DOHH2 (cell line): ENCODE results near the gene AFF2.

Experiments used
- H3F3A ChIP-seq: fragments of 200-600 bp; sonication (generic), shearing (Covaris generic); 2 replicates; pipeline ENCODE4 v1.6.0; 2016; ENCODE audit warnings: antibody characterized with exemption, mild to moderate bottlenecking; ENCODE audit not compliant: control insufficient read depth, insufficient read depth
- H3K27ac ChIP-seq: fragments of 200-600 bp; sonication (generic); 2 replicates; pipeline ENCODE4 v1.5.1; 2014; ENCODE audit warnings: low read depth, mild to moderate bottlenecking, low read length, moderate library complexity
- H3K27me3 ChIP-seq: fragments of 200-600 bp; sonication (generic); 2 replicates; pipeline ENCODE4 v1.6.1; 2014; ENCODE audit warnings: mild to moderate bottlenecking, low read length, mixed read lengths; ENCODE audit not compliant: control insufficient read depth
- H3K36me3 ChIP-seq: fragments of 200-600 bp; sonication (generic); 2 replicates; pipeline ENCODE4 v1.6.1; 2014; ENCODE audit warnings: mild to moderate bottlenecking, low read length, moderate library complexity, mixed read lengths; ENCODE audit not compliant: control insufficient read depth
- H3K4me1 ChIP-seq: fragments of 200-600 bp; sonication (generic); 2 replicates; pipeline ENCODE4 v1.6.1; 2014; ENCODE audit warnings: mild to moderate bottlenecking, low read length, mixed read lengths; ENCODE audit not compliant: control insufficient read depth
- H3K4me2 ChIP-seq: fragments of 200-600 bp; sonication (generic); 2 replicates; pipeline ENCODE4 v1.6.0; 2014; ENCODE audit warnings: mild to moderate bottlenecking, low read length, moderate library complexity
- H3K4me3 ChIP-seq: fragments of 200-600 bp; sonication (generic); 2 replicates; pipeline ENCODE4 v1.5.1; 2014; ENCODE audit warnings: mild to moderate bottlenecking, low read length, mixed read lengths
- H3K79me2 ChIP-seq: fragments of 200-600 bp; sonication (generic); 2 replicates; pipeline ENCODE4 v1.6.1; 2014; ENCODE audit warnings: mild to moderate bottlenecking, low read length, mixed read lengths; ENCODE audit not compliant: control insufficient read depth
- H3K9me2 ChIP-seq: fragments of 200-600 bp; sonication (generic); replicated peaks from 2 replicates; pipeline ENCODE4 v1.6.1; 2014; ENCODE audit warnings: mild to moderate bottlenecking, low read length, mixed read lengths; ENCODE audit not compliant: control insufficient read depth
- H3K9me3 ChIP-seq: fragments of 200-600 bp; sonication (generic); 2 replicates; pipeline ENCODE4 v1.6.1; 2014; ENCODE audit warnings: antibody characterized with exemption, low read length, mixed read lengths; ENCODE audit not compliant: control insufficient read depth, insufficient read depth
- H4K20me1 ChIP-seq: fragments of 200-600 bp; sonication (generic); 2 replicates; pipeline ENCODE4 v1.6.0; 2014; ENCODE audit warnings: low read depth, mild to moderate bottlenecking, antibody characterized with exemption, low read length, moderate library complexity; ENCODE audit not compliant: control insufficient read depth, insufficient read depth
- EZH2phosphoT487 ChIP-seq: fragments of 200-600 bp; sonication (generic); IDR thresholded peaks from 2 replicates; pipeline ENCODE4 v1.6.1; 2017; ENCODE audit warnings: borderline replicate concordance, mild to moderate bottlenecking, antibody characterized with exemption, low read length, moderate library complexity, mixed read lengths
- TF ChIP-seq, protein P1 (sequence below): fragments of 200-600 bp; sonication (generic); IDR thresholded peaks from one replicate; pipeline ENCODE4 v1.5.1; 2014; ENCODE audit warnings: antibody characterized with exemption, mild to moderate bottlenecking, low read depth, low read length; ENCODE audit not compliant: poor library complexity, severe bottlenecking

The AFF2 gene

DNA sequence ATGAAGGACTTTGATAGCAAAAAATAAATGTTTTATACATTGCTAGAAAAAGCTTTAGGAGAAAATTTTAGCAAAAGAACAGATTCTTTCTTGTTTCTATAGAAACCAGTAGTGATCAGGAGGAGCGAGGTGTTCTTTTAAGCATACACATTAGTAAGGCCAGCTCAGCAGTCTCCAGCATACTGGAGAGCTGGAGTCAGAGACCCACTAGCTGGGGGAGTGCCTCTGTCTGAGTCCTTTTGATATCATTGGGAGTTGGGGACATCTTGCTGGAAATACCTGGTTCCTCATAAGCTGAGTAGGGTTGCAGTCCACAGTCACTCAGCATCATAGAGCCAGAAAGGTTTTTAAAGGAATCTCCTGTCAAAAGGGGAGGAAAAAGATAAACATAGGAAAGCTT is 67.4 kb downstream of the AFF2 start:
- Histone ChIP-seq H3K79me2 (peaks cover 99% of the 10 kb centered on the region), H4K20me1 (no peaks in the 10 kb centered on the region), H3F3A (no peaks in the 10 kb centered on the region), H3K36me3 (peaks cover 11% of the 10 kb centered on the region), H3K4me1 (peaks cover 62% of the 10 kb centered on the region), H3K4me2 (no peak overlapping the region), H3K9me2 (no peaks in the 10 kb centered on the region), H3K27ac (no peak overlapping the region), H3K27me3 (no peaks in the 10 kb centered on the region), H3K9me3 (no peaks in the 10 kb centered on the region), H3K4me3 (no peak overlapping the region)
- TF ChIP-seq EZH2phosphoT487: no peak
- TF ChIP-seq, protein P1, sequence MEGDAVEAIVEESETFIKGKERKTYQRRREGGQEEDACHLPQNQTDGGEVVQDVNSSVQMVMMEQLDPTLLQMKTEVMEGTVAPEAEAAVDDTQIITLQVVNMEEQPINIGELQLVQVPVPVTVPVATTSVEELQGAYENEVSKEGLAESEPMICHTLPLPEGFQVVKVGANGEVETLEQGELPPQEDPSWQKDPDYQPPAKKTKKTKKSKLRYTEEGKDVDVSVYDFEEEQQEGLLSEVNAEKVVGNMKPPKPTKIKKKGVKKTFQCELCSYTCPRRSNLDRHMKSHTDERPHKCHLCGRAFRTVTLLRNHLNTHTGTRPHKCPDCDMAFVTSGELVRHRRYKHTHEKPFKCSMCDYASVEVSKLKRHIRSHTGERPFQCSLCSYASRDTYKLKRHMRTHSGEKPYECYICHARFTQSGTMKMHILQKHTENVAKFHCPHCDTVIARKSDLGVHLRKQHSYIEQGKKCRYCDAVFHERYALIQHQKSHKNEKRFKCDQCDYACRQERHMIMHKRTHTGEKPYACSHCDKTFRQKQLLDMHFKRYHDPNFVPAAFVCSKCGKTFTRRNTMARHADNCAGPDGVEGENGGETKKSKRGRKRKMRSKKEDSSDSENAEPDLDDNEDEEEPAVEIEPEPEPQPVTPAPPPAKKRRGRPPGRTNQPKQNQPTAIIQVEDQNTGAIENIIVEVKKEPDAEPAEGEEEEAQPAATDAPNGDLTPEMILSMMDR: no peak

DNA sequence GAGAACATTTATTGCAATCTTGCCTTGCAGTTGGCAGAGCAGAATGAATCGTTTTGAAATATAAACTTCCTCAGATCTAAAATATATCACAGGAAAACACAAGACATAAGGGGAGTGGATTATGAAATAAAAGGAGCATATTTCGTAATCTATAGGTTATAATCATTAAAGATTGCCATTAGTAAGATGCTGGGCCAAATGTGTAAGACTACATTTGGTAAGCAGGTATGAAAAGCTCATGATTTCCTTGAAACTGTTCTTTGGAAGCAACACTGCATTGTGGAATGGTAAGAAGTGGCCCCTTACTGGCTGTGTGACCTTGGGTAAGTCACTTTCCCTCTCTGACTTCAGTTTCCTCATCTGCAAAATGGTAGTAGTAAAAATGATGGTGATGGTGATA is 68.3 kb downstream of the AFF2 start:
- Histone ChIP-seq H3K79me2 (peaks cover 99% of the 10 kb centered on the region), H3K4me1 (peaks cover 63% of the 10 kb centered on the region)

DNA sequence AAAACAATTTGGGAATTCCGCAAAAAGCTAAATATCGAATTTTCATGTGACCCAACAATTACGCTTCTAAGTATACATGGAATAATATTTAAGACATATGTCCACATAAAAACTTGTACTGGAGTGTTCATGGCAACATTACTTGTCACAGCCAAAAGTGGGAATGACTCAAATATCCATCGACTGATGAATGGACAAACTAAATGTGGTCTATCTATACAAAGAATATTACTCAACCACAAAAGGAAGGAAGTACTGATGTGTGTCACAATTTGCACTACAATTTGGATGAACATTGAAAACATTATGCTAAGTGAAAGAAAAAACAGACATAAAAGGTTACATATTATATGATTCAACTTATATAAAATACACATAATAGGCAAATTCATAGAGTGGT is 71.9 kb downstream of the AFF2 start:
- H3K9me3 ChIP-seq: no peaks in the 10 kb centered on the region
- H3K36me3 ChIP-seq: peaks cover 22% of the 10 kb centered on the region
- peaks cover 99% of the 10 kb centered on the region for H3K79me2 ChIP-seq
- TF ChIP-seq EZH2phosphoT487: no peak
- TF ChIP-seq, protein P1: no peak
- H3K27ac ChIP-seq: no peak overlapping the region
- no peaks in the 10 kb centered on the region for H3K9me2 ChIP-seq
- 0 out of 2 replicates have a peak overlapping the region, but pooled peaks have one; percentile 15 for H3K4me3 ChIP-seq
- no peaks in the 10 kb centered on the region for H4K20me1 ChIP-seq
- peaks cover 86% of the 10 kb centered on the region for H3K4me1 ChIP-seq
- no peaks in the 10 kb centered on the region for H3F3A ChIP-seq
- H3K4me2 ChIP-seq: peak overlapping the region; percentile 51
- no peaks in the 10 kb centered on the region for H3K27me3 ChIP-seq

More for the DNA sequence above, 68.3 kb downstream of the AFF2 start:
- no peak overlapping the region for H3K4me3 ChIP-seq
- H3K36me3 ChIP-seq: peaks cover 11% of the 10 kb centered on the region; the same call in 1 of the 2 replicates
- H3K27me3 ChIP-seq: no peaks in the 10 kb centered on the region
- no peak overlapping the region for H3K27ac ChIP-seq
- H3K4me2 ChIP-seq: no peak overlapping the region
- no peaks in the 10 kb centered on the region for H3F3A ChIP-seq
- H3K9me2 ChIP-seq: no peaks in the 10 kb centered on the region
- no peaks in the 10 kb centered on the region for H3K9me3 ChIP-seq
- no peaks in the 10 kb centered on the region for H4K20me1 ChIP-seq
- TF ChIP-seq, protein P1: no peak
- no peak for TF ChIP-seq EZH2phosphoT487
